ENCODE measurements around the gene SEC16A.

DNA sequence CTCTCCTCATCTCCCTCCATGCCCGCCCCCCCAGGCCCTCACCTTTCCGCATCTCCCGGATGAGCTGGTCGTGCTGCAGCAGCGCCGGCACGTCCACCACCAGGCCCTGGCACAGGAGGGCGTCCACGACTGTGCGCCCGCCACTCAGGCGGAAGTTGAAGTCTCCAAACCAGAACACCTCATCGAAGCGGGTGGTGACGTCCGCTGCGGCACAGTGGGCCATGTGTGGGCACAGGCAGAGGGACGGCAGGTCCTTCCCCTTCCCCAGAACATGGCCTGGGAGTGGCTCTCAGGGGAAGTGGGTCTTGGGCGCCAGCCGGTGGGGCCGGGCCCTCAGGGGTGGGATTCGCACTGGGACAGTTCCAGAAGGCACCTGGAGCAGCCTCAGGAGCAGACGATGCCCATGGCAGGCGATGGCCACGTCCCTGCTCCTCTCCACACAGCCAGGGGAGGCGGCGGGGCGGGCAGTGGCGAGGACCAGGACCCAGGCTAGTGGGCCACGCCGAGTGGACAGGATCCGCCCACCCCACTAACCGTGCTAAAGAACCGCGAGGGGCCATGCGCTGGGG is 51.0 kb downstream of the SEC16A start:
- TF ChIP-seq, protein P1, sequence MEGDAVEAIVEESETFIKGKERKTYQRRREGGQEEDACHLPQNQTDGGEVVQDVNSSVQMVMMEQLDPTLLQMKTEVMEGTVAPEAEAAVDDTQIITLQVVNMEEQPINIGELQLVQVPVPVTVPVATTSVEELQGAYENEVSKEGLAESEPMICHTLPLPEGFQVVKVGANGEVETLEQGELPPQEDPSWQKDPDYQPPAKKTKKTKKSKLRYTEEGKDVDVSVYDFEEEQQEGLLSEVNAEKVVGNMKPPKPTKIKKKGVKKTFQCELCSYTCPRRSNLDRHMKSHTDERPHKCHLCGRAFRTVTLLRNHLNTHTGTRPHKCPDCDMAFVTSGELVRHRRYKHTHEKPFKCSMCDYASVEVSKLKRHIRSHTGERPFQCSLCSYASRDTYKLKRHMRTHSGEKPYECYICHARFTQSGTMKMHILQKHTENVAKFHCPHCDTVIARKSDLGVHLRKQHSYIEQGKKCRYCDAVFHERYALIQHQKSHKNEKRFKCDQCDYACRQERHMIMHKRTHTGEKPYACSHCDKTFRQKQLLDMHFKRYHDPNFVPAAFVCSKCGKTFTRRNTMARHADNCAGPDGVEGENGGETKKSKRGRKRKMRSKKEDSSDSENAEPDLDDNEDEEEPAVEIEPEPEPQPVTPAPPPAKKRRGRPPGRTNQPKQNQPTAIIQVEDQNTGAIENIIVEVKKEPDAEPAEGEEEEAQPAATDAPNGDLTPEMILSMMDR (IDR thresholded peaks at IDR 0.05), result no peak
- no peak for TF ChIP-seq POLR2A (IDR thresholded peaks at IDR 0.05)

All from Peyer's patch (tissue), 4 donors.